B cell (primary cell): Measurements from ENCODE around the gene SLC3A2. TPM values are rescaled to one million over a fixed set of nuclear protein-coding genes. Genes with fewer than 3 reads are reported as not detected.
A peak's percentile ranks its signal among the peaks of the same experiment; 100 is the strongest.

Source experiments
- ATAC-seq: fragments of 200-7000 bp; cut with Tn5 transposase; one replicate; pipeline ENCODE4 v1.10.0; 2021; ENCODE audit warnings: low read depth, mild to moderate bottlenecking, moderate number of reproducible peaks, moderate library complexity
- CTCF ChIA-PET: fragments of 350-600 bp; sonication (Branson Sonifier 250); formaldehyde crosslinking; loops from one replicate; lab custom pipeline; 2021; ENCODE audit warnings: antibody characterized with exemption, inconsistent platforms; lab: Charles Lee
- POLR2A ChIA-PET: fragments of 350-600 bp; sonication (Branson Sonifier 250); formaldehyde crosslinking; loops from one replicate; lab custom pipeline; 2021; ENCODE audit warnings: antibody characterized with exemption; lab: Charles Lee
- DNase-seq: peaks from one replicate; pipeline ENCODE4 v3.0.0; 2013
- H2AFZ ChIP-seq: 2 replicates; pipeline ENCODE4 v1.6.1; 2012; ENCODE audit warnings: mild to moderate bottlenecking, low read depth, low read length; ENCODE audit not compliant: insufficient read depth, poor library complexity, severe bottlenecking
- H3K27ac ChIP-seq, 2 donors: 1 replicate in 1 of 2; 2 replicates in 1 of 2; pipeline ENCODE4 v1.5.1; 2012 to 2013; ENCODE audit warnings: low read length in 2 of 2, mild to moderate bottlenecking in 2 of 2, moderate library complexity in 1 of 2
- H3K27me3 ChIP-seq, 4 experiments: fragments of 200-600 bp in 1 of 4; sonication (generic) in 1 of 4; replicated peaks in 1 of 4; 1 replicate in 2 of 4; 2 replicates in 2 of 4; pipeline versions ENCODE4 v1.6.1 to v1.7.0; 2013 to 2016; ENCODE audit warnings: low read length in 3 of 4, mild to moderate bottlenecking in 2 of 4, mixed read lengths in 1 of 4, moderate library complexity in 1 of 4; ENCODE audit not compliant: insufficient read depth in 4 of 4, control insufficient read depth in 3 of 4; ENCODE audit errors: control extremely low read depth in 1 of 4
- H3K36me3 ChIP-seq, 2 experiments: replicated peaks in 1 of 2; 1 replicate in 1 of 2; 2 replicates in 1 of 2; pipeline versions ENCODE4 v1.6.1 to v1.7.1; 2013; ENCODE audit warnings: low read length in 1 of 2; ENCODE audit not compliant: insufficient read depth in 2 of 2, control insufficient read depth in 1 of 2; ENCODE audit errors: control extremely low read depth in 1 of 2, extremely low read depth in 1 of 2
- H3K4me1 ChIP-seq, 2 donors: fragments of 200-600 bp in 1 of 2; sonication (generic) in 1 of 2; 1 replicate in 1 of 2; 2 replicates in 1 of 2; pipeline versions ENCODE4 v1.5.1 to v1.6.1; 2013 to 2017; ENCODE audit warnings: low read length in 2 of 2; ENCODE audit not compliant: control insufficient read depth in 2 of 2, insufficient read depth in 2 of 2
- H3K4me2 ChIP-seq: replicated peaks from 2 replicates; pipeline ENCODE3; 2012; ENCODE audit warnings: mild to moderate bottlenecking, low read depth, low read length; ENCODE audit not compliant: poor library complexity, severe bottlenecking
- H3K4me3 ChIP-seq, 5 experiments: fragments of 200-600 bp in 1 of 5; sonication (generic) in 1 of 5; 1 replicate in 3 of 5; 2 replicates in 2 of 5; pipeline versions ENCODE4 v1.5.1 to v1.7.0; 2011 to 2016; ENCODE audit warnings: low read length in 4 of 5, mild to moderate bottlenecking in 4 of 5, low read depth in 2 of 5, control low read depth in 1 of 5, moderate library complexity in 1 of 5; ENCODE audit not compliant: insufficient read depth in 1 of 5; ENCODE audit errors: control extremely low read depth in 1 of 5, extremely low read depth in 1 of 5
- H3K79me2 ChIP-seq: fragments of 200-600 bp; sonication (generic); one replicate; pipeline ENCODE4 v1.6.0; 2016; ENCODE audit warnings: low read length; ENCODE audit not compliant: control insufficient read depth, insufficient read depth
- H3K9ac ChIP-seq: fragments of 200-600 bp; sonication (generic); 2 replicates; pipeline ENCODE4 v1.6.1; 2017; ENCODE audit warnings: mild to moderate bottlenecking, low read length, moderate library complexity
- H3K9me3 ChIP-seq, 3 donors: one replicate each; pipeline versions ENCODE4 v1.6.1 to v1.7.1; 2013; ENCODE audit warnings: low read length in 2 of 3; ENCODE audit not compliant: control insufficient read depth in 2 of 3, insufficient read depth in 1 of 3; ENCODE audit errors: control extremely low read depth in 1 of 3
- H4K20me1 ChIP-seq: 2 replicates; pipeline ENCODE4 v1.6.0; 2012; ENCODE audit warnings: mild to moderate bottlenecking, low read length; ENCODE audit not compliant: insufficient read depth, control insufficient read depth, poor library complexity, severe bottlenecking
- H3K27ac Mint-ChIP-seq: one replicate; pipeline ENCODE4 v1.8.0; 2021; ENCODE audit warnings: mixed read lengths
- H3K27me3 Mint-ChIP-seq: one replicate; pipeline ENCODE4 v1.8.0; 2021; ENCODE audit warnings: mixed read lengths
- H3K4me1 Mint-ChIP-seq: one replicate; pipeline ENCODE4 v1.8.0; 2021; ENCODE audit warnings: mixed read lengths
- H3K4me3 Mint-ChIP-seq: one replicate; pipeline ENCODE4 v1.8.0; 2021; ENCODE audit warnings: mixed read lengths
- H3K9me3 Mint-ChIP-seq: one replicate; pipeline ENCODE4 v1.8.0; 2022; ENCODE audit warnings: mixed read lengths; ENCODE audit not compliant: insufficient read depth
- CTCF ChIP-seq: fragments of 200-600 bp; IDR thresholded peaks from one replicate; pipeline ENCODE4 v1.8.0; 2022; ENCODE audit warnings: antibody characterized with exemption, mild to moderate bottlenecking
- EZH2 ChIP-seq: IDR thresholded peaks from 2 replicates; pipeline ENCODE4 v1.6.1; 2012; ENCODE audit warnings: borderline replicate concordance, low read depth, mild to moderate bottlenecking, moderate library complexity, low read length; ENCODE audit not compliant: insufficient read depth, poor library complexity, severe bottlenecking
- WGBS: methylation state at CpG from one replicate; pipeline ENCODE4 v1.1.5; 2013; ENCODE audit warnings: missing lambda C conversion rate; ENCODE audit not compliant: insufficient coverage; 5-methylcytosine and 5-hydroxymethylcytosine counted together
- intact Hi-C: fragments of 100-400 bp; cut with micrococcal nuclease; formaldehyde crosslinking; loops from one replicate; pipeline ENCODE4 v1.10.0; 2022
- polyA plus RNA-seq: library from polyadenylated mRNA; depleted of rRNA; stranded (reverse); fragments of >200 nt; gene quantifications from 2 replicates; pipeline ENCODE4 v1.2.3, GENCODE V29; 2012
- total RNA-seq, 2 donors: library from RNA; stranded (reverse); fragments of 120-200 nt in 1 of 2; gene quantifications; 1 replicate in 1 of 2; 2 replicates in 1 of 2; pipeline versions ENCODE4 v1.2.3 to v1.2.4, GENCODE V29; 2013 to 2022

Gene SLC3A2
- total and polyA plus RNA-seq, 2 donors (not counting 1 experiment from before 2014, with no cell fraction given), result 92.0 to 148 TPM

GRCh38 chr11:62880231-62880802 is 379 bp upstream of the SLC3A2 start:
- H2AFZ ChIP-seq, result peak overlapping the region; percentile 93

More at GRCh38 chr11:62880231-62880802, 379 bp upstream of the SLC3A2 start:
- H3K36me3 ChIP-seq, result peaks cover 0 to 30% of the 10 kb centered on the region in 2 experiments
- Mint-ChIP-seq H3K27ac (peak overlapping the region; percentile 100), H3K9me3 (no peaks in the 10 kb centered on the region), H3K27me3 (no peaks in the 10 kb centered on the region), H3K4me1 (peaks cover 39% of the 10 kb centered on the region), H3K4me3 (peak overlapping the region; percentile 100)
- peaks cover 30% of the 10 kb centered on the region for H4K20me1 ChIP-seq
- H3K79me2 ChIP-seq, result peaks cover 44% of the 10 kb centered on the region
- H3K27me3 ChIP-seq, result no peaks in the 10 kb centered on the region
- DNase-seq (no peak), ATAC-seq (peak; percentile 13)
- peak overlapping the region; percentile 49 to 93 (median 78) for H3K4me3 ChIP-seq
- peak overlapping the region; percentile 86 to 90 for H3K27ac ChIP-seq
- peaks cover 25 to 36% of the 10 kb centered on the region in 2 donors for H3K4me1 ChIP-seq
- under 1% methylated on average over 16 of the region's 16 CpGs for WGBS
- CTCF ChIA-PET, result interaction anchor here (0.7 to 3.5 kb wide), 11 partner anchors 18 to 456 kb away, joined by 3 to 39 read pairs (median 6); partner anchors contain the start of genes B3GAT3, HNRNPUL2, TMEM179B and TTC9C
- intact Hi-C loops, result loop anchor here (1.0 to 5.0 kb wide), 11 partner anchors 24 to 988 kb away; partner anchors contain the start of genes ATL3, BSCL2, FADS3 and GNG3
- POLR2A ChIA-PET, result interaction anchor here (0.6 to 2.5 kb wide), 12 partner anchors 25 to 1306 kb away, joined by 3 to 52 read pairs (median 8); partner anchors contain the start of genes HNRNPUL2, MTA2, STIP1 and TMEM179B
- no peaks in the 10 kb centered on the region for H3K9me3 ChIP-seq
- no peak for TF ChIP-seq EZH2
- no peak for TF ChIP-seq CTCF
- peak overlapping the region; percentile 89 for H3K4me2 ChIP-seq
- H3K9ac ChIP-seq, result peak overlapping the region; percentile 89
